Gastroesophageal sphincter (tissue), 3 donors: ENCODE results near the gene CDKAL1.

ENCODE experiments used
- CTCF ChIP-seq, 4 experiments: fragments of 200-600 bp in 2 of 4; fragments of 450-650 bp in 2 of 4; sonication (generic) in 1 of 4; IDR thresholded peaks; one replicate each; pipeline ENCODE4 v1.5.1; 2017 to 2019; ENCODE audit warnings: antibody characterized with exemption in 4 of 4, mild to moderate bottlenecking in 2 of 4, moderate library complexity in 2 of 4
- EP300 ChIP-seq: sonication (generic); formaldehyde crosslinking; IDR thresholded peaks from one replicate; pipeline ENCODE4 v1.6.1; 2017; ENCODE audit warnings: antibody characterized with exemption, mild to moderate bottlenecking
- POLR2AphosphoS5 ChIP-seq: sonication (generic); formaldehyde crosslinking; IDR thresholded peaks from one replicate; pipeline ENCODE4 v1.6.1; 2017; ENCODE audit warnings: antibody characterized with exemption

GRCh38 chr6:21110684-21111083 is 576.4 kb downstream of the CDKAL1 start:
- no peak for TF ChIP-seq EP300
- TF ChIP-seq CTCF (IDR thresholded peaks at IDR 0.05), result no peak
- no peak for TF ChIP-seq POLR2AphosphoS5
